H1 (cell line): ENCODE results near the gene ACAD10. TPM values are rescaled to one million over a fixed set of nuclear protein-coding genes. Genes with fewer than 3 reads are reported as not detected.

Experiments
- CTCF ChIA-PET: fragments of 300-600 bp; sonication (Branson Sonifier 250); formaldehyde crosslinking; loops from one replicate; lab custom pipeline; 2021; ENCODE audit not compliant: partially characterized antibody; lab: Charles Lee
- POLR2A ChIA-PET: fragments of 300-600 bp; sonication (Branson Sonifier 250); formaldehyde crosslinking; loops from one replicate; lab custom pipeline; 2021; ENCODE audit warnings: inconsistent platforms; ENCODE audit not compliant: partially characterized antibody; lab: Charles Lee
- DNase-seq, 2 experiments: peaks; one replicate each; pipeline versions ENCODE4 v3.0.0 to v3.0.0-alpha.2; 2010 to 2022; ENCODE audit warnings: low spot score in 2 of 2, low read depth in 1 of 2, mixed read lengths in 1 of 2
- FAIRE-seq: peaks from 2 replicates; lab custom pipeline; 2011; peaks lifted over from hg19 to GRCh38; lab: Jason Lieb, UNC
- H2AFZ ChIP-seq: 2 replicates; pipeline ENCODE4 v1.8.1; 2012; ENCODE audit warnings: low read length, inconsistent platforms
- H2AK5ac ChIP-seq: 2 replicates; pipeline ENCODE4 v1.6.1; 2013; ENCODE audit warnings: low read depth, low read length
- H2BK120ac ChIP-seq: replicated peaks from 2 replicates; pipeline ENCODE3; 2013; ENCODE audit warnings: low read depth, low read length, inconsistent platforms
- H2BK12ac ChIP-seq: 2 replicates; pipeline ENCODE4 v1.6.1; 2013; ENCODE audit warnings: low read depth, low read length
- H2BK15ac ChIP-seq: 2 replicates; pipeline ENCODE4 v1.6.1; 2013; ENCODE audit warnings: low read length
- H2BK20ac ChIP-seq: 2 replicates; pipeline ENCODE4 v1.6.1; 2013; ENCODE audit warnings: low read length
- H2BK5ac ChIP-seq: 2 replicates; pipeline ENCODE4 v1.6.1; 2013; ENCODE audit warnings: low read depth, low read length
- H3K14ac ChIP-seq: 2 replicates; pipeline ENCODE4 v1.6.1; 2013; ENCODE audit warnings: inconsistent platforms; ENCODE audit not compliant: insufficient read length
- H3K18ac ChIP-seq: 2 replicates; pipeline ENCODE4 v1.6.1; 2013; ENCODE audit warnings: low read length; ENCODE audit errors: extremely low read depth
- H3K23ac ChIP-seq: 2 replicates; pipeline ENCODE4 v1.6.1; 2013; ENCODE audit warnings: inconsistent platforms; ENCODE audit not compliant: insufficient read length
- H3K23me2 ChIP-seq: 2 replicates; pipeline ENCODE4 v1.6.1; 2013; ENCODE audit warnings: low read depth, low read length
- H3K27ac ChIP-seq: 2 replicates; pipeline ENCODE4 v1.6.1; 2011; ENCODE audit warnings: low read depth, low read length, inconsistent platforms
- H3K27me3 ChIP-seq, 4 experiments: replicated peaks in 1 of 4; 1 replicate in 1 of 4; 2 replicates in 3 of 4; pipeline versions ENCODE4 v1.6.1 to v1.8.1; 2011 to 2013; ENCODE audit warnings: low read length in 3 of 4, mild to moderate bottlenecking in 3 of 4, inconsistent platforms in 2 of 4, mixed read lengths in 2 of 4, moderate library complexity in 1 of 4; ENCODE audit not compliant: control insufficient read depth in 3 of 4, insufficient read depth in 3 of 4; ENCODE audit errors: extremely low read depth in 1 of 4
- H3K36me3 ChIP-seq, 4 experiments: 2 replicates each; pipeline versions ENCODE4 v1.6.1 to v1.8.1; 2011 to 2013; ENCODE audit warnings: mild to moderate bottlenecking in 4 of 4, low read length in 3 of 4, moderate library complexity in 2 of 4, control low read depth in 1 of 4, inconsistent platforms in 1 of 4; ENCODE audit not compliant: insufficient read depth in 4 of 4, control insufficient read depth in 2 of 4
- H3K4ac ChIP-seq: replicated peaks from 2 replicates; pipeline ENCODE3; 2013; ENCODE audit warnings: low read length, low read depth, mixed read lengths, inconsistent platforms; ENCODE audit not compliant: insufficient read length
- H3K4me1 ChIP-seq, 4 experiments: replicated peaks in 1 of 4; 1 replicate in 1 of 4; 2 replicates in 3 of 4; pipeline versions ENCODE4 v1.6.1 to v1.8.1; 2011 to 2013; ENCODE audit warnings: low read length in 3 of 4, inconsistent platforms in 2 of 4, mixed read lengths in 1 of 4; ENCODE audit not compliant: insufficient read depth in 4 of 4, control insufficient read depth in 3 of 4
- H3K4me2 ChIP-seq, 2 experiments: 2 replicates each; pipeline versions ENCODE4 v1.6.1 to v1.8.1; 2011 to 2013; ENCODE audit warnings: low read depth in 2 of 2, low read length in 2 of 2, control low read depth in 1 of 2, inconsistent platforms in 1 of 2, mild to moderate bottlenecking in 1 of 2; ENCODE audit not compliant: insufficient read depth in 1 of 2
- H3K4me3 ChIP-seq, 4 experiments: fragments of 200-600, 300-600 bp in 1 of 4; sonication (generic), shearing (Covaris generic), sonication (Bioruptor Twin) in 1 of 4; 2 replicates each; pipeline versions ENCODE4 v1.5.1 to v1.8.1; 2011 to 2016; ENCODE audit warnings: low read length in 4 of 4, low read depth in 3 of 4, control low read depth in 2 of 4, inconsistent platforms in 2 of 4, mild to moderate bottlenecking in 2 of 4, mixed read lengths in 1 of 4, moderate library complexity in 1 of 4; ENCODE audit not compliant: insufficient read depth in 2 of 4; ENCODE audit errors: extremely low read depth in 1 of 4
- H3K56ac ChIP-seq: replicated peaks from 2 replicates; pipeline ENCODE3; 2013; ENCODE audit warnings: low read depth, mild to moderate bottlenecking, mixed read lengths, low read length, inconsistent platforms; ENCODE audit not compliant: insufficient read length
- H3K79me1 ChIP-seq: 2 replicates; pipeline ENCODE4 v1.6.1; 2013; ENCODE audit warnings: low read depth, low read length, control low read depth
- H3K79me2 ChIP-seq, 2 experiments: 2 replicates each; pipeline versions ENCODE4 v1.6.1 to v1.8.1; 2012 to 2013; ENCODE audit warnings: low read length in 2 of 2, mild to moderate bottlenecking in 2 of 2, inconsistent platforms in 1 of 2; ENCODE audit not compliant: insufficient read depth in 2 of 2, control insufficient read depth in 1 of 2
- H3K9ac ChIP-seq, 4 experiments: replicated peaks in 1 of 4; 1 replicate in 1 of 4; 2 replicates in 3 of 4; pipeline versions ENCODE4 v1.6.1 to v1.8.1; 2011 to 2013; ENCODE audit warnings: low read depth in 3 of 4, low read length in 3 of 4, control low read depth in 2 of 4, mild to moderate bottlenecking in 2 of 4, moderate library complexity in 2 of 4, inconsistent platforms in 1 of 4; ENCODE audit errors: extremely low read depth in 1 of 4
- H3K9me3 ChIP-seq, 2 experiments: 2 replicates each; pipeline versions ENCODE4 v1.6.1 to v1.8.1; 2012 to 2013; ENCODE audit warnings: mild to moderate bottlenecking in 2 of 2, moderate library complexity in 2 of 2, control low read depth in 1 of 2, inconsistent platforms in 1 of 2, low read depth in 1 of 2, low read length in 1 of 2, mixed read lengths in 1 of 2; ENCODE audit not compliant: insufficient read depth in 2 of 2
- H4K20me1 ChIP-seq, 2 experiments: replicated peaks in 1 of 2; 2 replicates each; pipeline versions ENCODE3 to v1.8.1; 2011 to 2013; ENCODE audit warnings: inconsistent platforms in 2 of 2, low read length in 2 of 2, mild to moderate bottlenecking in 1 of 2; ENCODE audit not compliant: insufficient read depth in 2 of 2, control insufficient read depth in 1 of 2
- H4K5ac ChIP-seq: 2 replicates; pipeline ENCODE4 v1.6.1; 2013; ENCODE audit warnings: low read length, low read depth, mixed read lengths, inconsistent platforms; ENCODE audit not compliant: insufficient read length
- H4K8ac ChIP-seq: 2 replicates; pipeline ENCODE4 v1.8.0; 2013; ENCODE audit warnings: mild to moderate bottlenecking, moderate library complexity, low read length, inconsistent platforms; ENCODE audit not compliant: insufficient read depth; ENCODE audit errors: extremely low read depth
- H4K91ac ChIP-seq: replicated peaks from 2 replicates; pipeline ENCODE3; 2013; ENCODE audit warnings: low read length, mixed read lengths, inconsistent platforms; ENCODE audit not compliant: insufficient read length
- ASH2L ChIP-seq: fragments of 200-600, 300-600 bp; sonication (generic); IDR thresholded peaks from one replicate; pipeline ENCODE4 v1.7.1; 2017; ENCODE audit warnings: low read length
- BRCA1 ChIP-seq: IDR thresholded peaks from 2 replicates; pipeline ENCODE4 v1.6.1; 2012; ENCODE audit warnings: low read depth, low read length, improper control_type of control experiment
- CHD2 ChIP-seq: IDR thresholded peaks from 2 replicates; pipeline ENCODE4 v1.6.1; 2012; ENCODE audit warnings: low read length, improper control_type of control experiment
- CTBP2 ChIP-seq: IDR thresholded peaks from 2 replicates; pipeline ENCODE4 v1.7.0; 2011; ENCODE audit warnings: borderline replicate concordance, mild to moderate bottlenecking, moderate library complexity, mixed read lengths, low read length; ENCODE audit not compliant: insufficient read depth, insufficient read length
- FOSL1 ChIP-seq: IDR thresholded peaks from 2 replicates; pipeline ENCODE4 v1.6.1; 2011; ENCODE audit warnings: mild to moderate bottlenecking, low read depth, low read length, moderate library complexity; ENCODE audit not compliant: insufficient read depth
- HDAC2 ChIP-seq, 2 experiments: fragments of 300-600 bp in 1 of 2; sonication (generic) in 1 of 2; IDR thresholded peaks; 2 replicates each; pipeline ENCODE4 v1.6.1; 2011 to 2012; ENCODE audit warnings: low read depth in 2 of 2, low read length in 2 of 2, mild to moderate bottlenecking in 2 of 2, moderate library complexity in 2 of 2, borderline replicate concordance in 1 of 2, inconsistent platforms in 1 of 2
- KDM5A ChIP-seq: fragments of 200-600 bp; IDR thresholded peaks from 2 replicates; pipeline ENCODE4 v1.7.1; 2012; ENCODE audit warnings: mild to moderate bottlenecking, low read length, inconsistent platforms, mixed read lengths
- MAX ChIP-seq: IDR thresholded peaks from 2 replicates; pipeline ENCODE4 v1.6.1; 2012; ENCODE audit warnings: inconsistent platforms
- SRF ChIP-seq: IDR thresholded peaks from 2 replicates; pipeline ENCODE4 v1.6.1; 2011; ENCODE audit warnings: mild to moderate bottlenecking, low read depth, low read length, moderate library complexity
- TAF7 ChIP-seq: optimal IDR thresholded peaks from 2 replicates; pipeline ENCODE3; 2011; ENCODE audit warnings: low read depth, mild to moderate bottlenecking, inconsistent platforms, low read length, moderate library complexity, borderline replicate concordance
- WGBS, 2 experiments: shearing (Covaris generic) in 1 of 2; methylation state at CpG; one replicate each; pipeline versions ENCODE4 v1.1.6 to v1.1.7; 2013 to 2015; ENCODE audit warnings: low lambda C conversion rate in 2 of 2, mixed read lengths in 2 of 2, inconsistent platforms in 1 of 2, low coverage in 1 of 2, missing lambda C conversion rate in 1 of 2; ENCODE audit not compliant: insufficient replicate concordance in 2 of 2, insufficient coverage in 1 of 2, insufficient read length in 1 of 2; ENCODE audit errors: extremely low coverage in 1 of 2, missing lambda C conversion rate in 1 of 2; 5-methylcytosine and 5-hydroxymethylcytosine counted together
- polyA plus RNA-seq, 7 experiments: library from polyadenylated mRNA; depleted of rRNA in 3 of 7; stranded (reverse) in 5 of 7; unstranded in 2 of 7; fragments of >200 nt in 5 of 7; fragments of 200-250 nt in 2 of 7; gene quantifications; 1 replicate in 5 of 7; 2 replicates in 1 of 7; 4 replicates in 1 of 7; pipeline versions ENCODE4 v1.2.1 to v1.2.3, GENCODE V29; 2011 to 2013; ENCODE audit warnings: missing spikeins in 2 of 7, mixed read lengths in 2 of 7
- total RNA-seq: library from RNA; stranded (reverse); fragmentation: NEBNext Ultra II Directional; extraction: Animal tissue kit (Norgen Biotek cat#: 25700); gene quantifications from 2 replicates; pipeline ENCODE4 v1.2.1, GENCODE V29; 2021

The ACAD10 gene
- total and polyA plus RNA-seq, 2 of the 8 experiments (the other 6 are each of a cell fraction or from before 2014, with no cell fraction given) = 17.3 to 23.3 TPM

- H3K23ac ChIP-seq = no peak overlapping the region
- H3K4me2 ChIP-seq = no peak overlapping the region
- peaks cover 0 to 44% (median 20%) of the 10 kb centered on the region in 4 experiments for H3K36me3 ChIP-seq
- TF ChIP-seq BRCA1 = no peak
- TF ChIP-seq FOSL1 = no peak
- no peak for TF ChIP-seq KDM5A
- no peak for TF ChIP-seq CHD2
- TF ChIP-seq MAX = no peak
- TF ChIP-seq SRF = no peak
- no peak for TF ChIP-seq ASH2L
- no peak for TF ChIP-seq TAF7
- no peak for TF ChIP-seq CTBP2
- TF ChIP-seq HDAC2 (IDR thresholded peaks at IDR 0.05; ENCODE audit: borderline replicate concordance in 1 of 2, low read depth in 2 of 2, low read length in 2 of 2) = no peak
- ChIA-PET CTCF (interaction anchor here (0.6 to 1.6 kb wide), 5 partner anchors 9 to 105 kb away, joined by 3 to 6 read pairs (median 4); no protein-coding TSS in a partner anchor), POLR2A (interaction anchor here (1.3 kb wide), 1 partner anchor 11 kb away, joined by 4 read pairs; no protein-coding TSS in a partner anchor)
- no peak overlapping the region for H3K27ac ChIP-seq
- no peak overlapping the region for H3K18ac ChIP-seq
- no peak overlapping the region for H4K91ac ChIP-seq
- H3K56ac ChIP-seq = no peak overlapping the region
- FAIRE-seq (no peak), DNase-seq (no peak)
- H3K4me1 ChIP-seq = no peaks in the 10 kb centered on the region
- no peaks in the 10 kb centered on the region for H3K79me2 ChIP-seq
- H3K9ac ChIP-seq = no peak overlapping the region
- H4K5ac ChIP-seq = no peak overlapping the region
- no peaks in the 10 kb centered on the region for H3K9me3 ChIP-seq
- no peaks in the 10 kb centered on the region for H3K27me3 ChIP-seq
- no peaks in the 10 kb centered on the region; the same call in 1 of the 2 replicates for H3K79me1 ChIP-seq
- 95% methylated on average over 4 of the region's 4 CpGs; no CpG with 5 or more reads in 1 of the 2 experiments for WGBS, 2 experiments
- H3K4me3 ChIP-seq = no peak overlapping the region
- H3K14ac ChIP-seq = no peak overlapping the region
- H2BK12ac ChIP-seq = no peak overlapping the region
- H2BK120ac ChIP-seq = no peak overlapping the region
- no peak overlapping the region for H3K4ac ChIP-seq
- H4K20me1 ChIP-seq = no peaks in the 10 kb centered on the region
- no peak overlapping the region for H2BK20ac ChIP-seq
- H2BK15ac ChIP-seq = no peak overlapping the region
- no peak overlapping the region for H2AFZ ChIP-seq
- H4K8ac ChIP-seq = no peak overlapping the region
- no peaks in the 10 kb centered on the region for H3K23me2 ChIP-seq
- no peak overlapping the region for H2BK5ac ChIP-seq
- H2AK5ac ChIP-seq = no peak overlapping the region
Observed at GRCh38 chr12:111642681-111643426, 43.0 kb upstream of the ACAD10 start.
